Ascending aorta (tissue), 2 donors: ENCODE results near the gene DMBT1. TPM values are rescaled to one million over a fixed set of nuclear protein-coding genes. Genes with fewer than 3 reads are reported as not detected.

Source experiments
- DNase-seq, 2 donors: peaks; one replicate each; pipeline ENCODE4 v3.0.0-alpha.2; 2019; ENCODE audit warnings: low spot score in 2 of 2
- H3K27ac ChIP-seq, 2 donors: fragments of 200-600 bp; sonication (generic); one replicate each; pipeline ENCODE4 v1.5.1; 2016 to 2017; ENCODE audit warnings: mild to moderate bottlenecking in 1 of 2
- H3K27me3 ChIP-seq: fragments of 200-600 bp; sonication (generic); one replicate; pipeline ENCODE4 v1.5.1; 2017
- H3K36me3 ChIP-seq, 2 donors: fragments of 200-600 bp; sonication (generic); one replicate each; pipeline ENCODE4 v1.5.1; 2016
- H3K4me1 ChIP-seq, 2 donors: fragments of 200-600 bp; sonication (generic); one replicate each; pipeline ENCODE4 v1.5.1; 2016 to 2017; ENCODE audit warnings: mild to moderate bottlenecking in 1 of 2
- H3K4me3 ChIP-seq, 2 donors: fragments of 200-600 bp; sonication (generic); one replicate each; pipeline ENCODE4 v1.5.1; 2016 to 2017; ENCODE audit warnings: mild to moderate bottlenecking in 1 of 2
- H3K9me3 ChIP-seq, 2 donors: fragments of 200-600 bp; sonication (generic); one replicate each; pipeline ENCODE4 v1.5.1; 2016
- CTCF ChIP-seq, 3 experiments: fragments of 200-600 bp in 2 of 3; fragments of 450-650 bp in 1 of 3; sonication (generic) in 2 of 3; IDR thresholded peaks; one replicate each; pipeline ENCODE4 v1.5.1; 2016 to 2019; ENCODE audit warnings: antibody characterized with exemption in 3 of 3, mild to moderate bottlenecking in 1 of 3, moderate library complexity in 1 of 3
- intact Hi-C: fragments of 100-400 bp; cut with DNase I; formaldehyde crosslinking; loops from one replicate; pipeline ENCODE4 v1.15.1; 2023
- total RNA-seq: library from RNA; depleted of rRNA; stranded (reverse); fragments of >200 nt; gene quantifications from one replicate; pipeline ENCODE4 v1.1.0, GENCODE V29; 2016

The DMBT1 gene
- total RNA-seq, 1 donor from 2014 or later: not detected

GRCh38 chr10:122647383-122647968 lies 86.9 kb downstream of the DMBT1 start:
- H3K27me3 ChIP-seq: no peaks in the 10 kb centered on the region
- no peaks in the 10 kb centered on the region for H3K36me3 ChIP-seq
- H3K9me3 ChIP-seq: no peaks in the 10 kb centered on the region
- no peak for DNase-seq
- intact Hi-C loops: no loop called here
- no peak overlapping the region for H3K4me3 ChIP-seq
- H3K4me1 ChIP-seq: no peaks in the 10 kb centered on the region
- no peak for TF ChIP-seq CTCF (IDR thresholded peaks at IDR 0.05)
- no peak overlapping the region for H3K27ac ChIP-seq

- intact Hi-C loops: no loop called here
- DNase-seq: no peak
- H3K4me3 ChIP-seq: no peak overlapping the region
- H3K4me1 ChIP-seq: no peaks in the 10 kb centered on the region
- peak; percentile 28 to 50 (median 33) for TF ChIP-seq CTCF (IDR thresholded peaks at IDR 0.05)
- H3K27me3 ChIP-seq: no peaks in the 10 kb centered on the region
- no peaks in the 10 kb centered on the region for H3K36me3 ChIP-seq
- H3K27ac ChIP-seq: no peak overlapping the region
- H3K9me3 ChIP-seq: no peaks in the 10 kb centered on the region
Observed at GRCh38 chr10:122648599-122649428, 88.3 kb downstream of the DMBT1 start.

- H3K36me3 ChIP-seq: no peaks in the 10 kb centered on the region
- H3K4me3 ChIP-seq: no peak overlapping the region
- DNase-seq: no peak
- H3K27ac ChIP-seq: no peak overlapping the region
- no peaks in the 10 kb centered on the region for H3K27me3 ChIP-seq
- no peaks in the 10 kb centered on the region for H3K4me1 ChIP-seq
- H3K9me3 ChIP-seq: no peaks in the 10 kb centered on the region
- intact Hi-C loops: no loop called here
- no peak for TF ChIP-seq CTCF (IDR thresholded peaks at IDR 0.05)
Observed at GRCh38 chr10:122649903-122650302, 89.3 kb downstream of the DMBT1 start.

GRCh38 chr10:122650331-122650730 lies 89.8 kb downstream of the DMBT1 start:
- no peak for TF ChIP-seq CTCF (IDR thresholded peaks at IDR 0.05)
- Histone ChIP-seq H3K4me3 (no peak overlapping the region), H3K9me3 (no peaks in the 10 kb centered on the region), H3K36me3 (no peaks in the 10 kb centered on the region), H3K27ac (no peak overlapping the region), H3K27me3 (no peaks in the 10 kb centered on the region), H3K4me1 (no peaks in the 10 kb centered on the region)
- intact Hi-C loops: no loop called here
- DNase-seq: no peak

GRCh38 chr10:122655524-122656307 lies 95.2 kb downstream of the DMBT1 start:
- H3K36me3 ChIP-seq: no peaks in the 10 kb centered on the region
- no peak for DNase-seq
- intact Hi-C loops: no loop called here

More at GRCh38 chr10:122655524-122656307, 95.2 kb downstream of the DMBT1 start:
- H3K4me3 ChIP-seq: no peak overlapping the region
- TF ChIP-seq CTCF (IDR thresholded peaks at IDR 0.05): no peak
- no peaks in the 10 kb centered on the region for H3K4me1 ChIP-seq
- no peaks in the 10 kb centered on the region for H3K9me3 ChIP-seq
- no peak overlapping the region for H3K27ac ChIP-seq
- no peaks in the 10 kb centered on the region for H3K27me3 ChIP-seq
